Measurements from ENCODE around the gene PAK3.
A peak's percentile ranks its signal among the peaks of the same experiment; 100 is the strongest.

PAK3 gene

GRCh38 chrX:111131572-111131971 lies 35.6 kb downstream of the PAK3 start:
- no peak for TF ChIP-seq CTCF (IDR thresholded peaks at IDR 0.05)
- no peak overlapping the region for H3K4me3 ChIP-seq
- no peaks in the 10 kb centered on the region for H3K9me3 ChIP-seq
- H3K27ac ChIP-seq, result no peak overlapping the region
- DNase-seq, result no peak
- no peaks in the 10 kb centered on the region for H3K4me1 ChIP-seq
- no peaks in the 10 kb centered on the region for H3K36me3 ChIP-seq
- no peaks in the 10 kb centered on the region for H3K27me3 ChIP-seq
- intact Hi-C loops (cut with DNase I; ENCODE audit: low total_unique reads), result no loop called here

- no peak for DNase-seq
- H3K9me3 ChIP-seq, result no peaks in the 10 kb centered on the region
- intact Hi-C loops (cut with DNase I; ENCODE audit: low total_unique reads), result no loop called here
- no peak for TF ChIP-seq CTCF (IDR thresholded peaks at IDR 0.05)
- no peaks in the 10 kb centered on the region for H3K27me3 ChIP-seq
- no peak overlapping the region for H3K27ac ChIP-seq
- no peaks in the 10 kb centered on the region for H3K4me1 ChIP-seq
- no peaks in the 10 kb centered on the region for H3K36me3 ChIP-seq
- H3K4me3 ChIP-seq, result no peak overlapping the region
These were observed 37.4 kb downstream of the PAK3 start for GRCh38 chrX:111133389-111133788.

GRCh38 chrX:111145878-111146277 lies 49.9 kb downstream of the PAK3 start:
- DNase-seq, result no peak
- intact Hi-C loops (cut with DNase I; ENCODE audit: low total_unique reads), result no loop called here
- peaks cover 0 to 14% (median 0%) of the 10 kb centered on the region in 3 donors for H3K36me3 ChIP-seq
- TF ChIP-seq CTCF (IDR thresholded peaks at IDR 0.05), result no peak
- H3K9me3 ChIP-seq, result no peaks in the 10 kb centered on the region
- H3K27ac ChIP-seq, result no peak overlapping the region
- H3K4me1 ChIP-seq, result no peaks in the 10 kb centered on the region
- no peak overlapping the region for H3K4me3 ChIP-seq
- no peaks in the 10 kb centered on the region for H3K27me3 ChIP-seq

GRCh38 chrX:111151764-111152163 lies 55.8 kb downstream of the PAK3 start:
- H3K4me3 ChIP-seq, result no peak overlapping the region
- no peak for TF ChIP-seq CTCF (IDR thresholded peaks at IDR 0.05)
- no peaks in the 10 kb centered on the region for H3K27me3 ChIP-seq
- no peak for DNase-seq
- intact Hi-C loops (cut with DNase I; ENCODE audit: low total_unique reads), result no loop called here
- H3K9me3 ChIP-seq, result no peaks in the 10 kb centered on the region
- H3K27ac ChIP-seq, result no peak overlapping the region
- no peaks in the 10 kb centered on the region for H3K4me1 ChIP-seq
- H3K36me3 ChIP-seq, result peaks cover 0 to 14% (median 0%) of the 10 kb centered on the region in 3 donors

DNA sequence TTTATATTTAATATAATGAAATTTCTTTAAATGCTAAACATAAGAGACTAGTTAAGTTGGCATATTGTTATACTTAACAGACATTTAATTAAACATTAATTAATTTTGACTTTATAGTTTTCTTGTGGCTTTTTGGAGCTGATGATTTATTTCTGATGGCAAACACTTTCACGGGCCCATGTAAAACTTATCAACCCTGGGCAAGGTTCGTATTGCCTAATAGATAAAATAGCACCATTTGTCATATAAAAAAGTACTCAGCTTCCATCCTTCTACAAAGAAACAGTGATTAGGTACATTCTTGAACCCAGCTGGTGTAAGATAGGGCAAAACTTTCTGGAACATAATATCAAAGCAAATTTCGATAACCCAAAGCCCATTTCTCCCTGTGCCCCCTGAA lies 63.2 kb downstream of the PAK3 start:
- H3K9me3 ChIP-seq, result peaks cover 0 to 5% (median 0%) of the 10 kb centered on the region in 3 donors
- no peak overlapping the region for H3K4me3 ChIP-seq
- intact Hi-C loops (cut with DNase I; ENCODE audit: low total_unique reads), result no loop called here
- no peaks in the 10 kb centered on the region for H3K27me3 ChIP-seq
- no peak for TF ChIP-seq CTCF (IDR thresholded peaks at IDR 0.05)
- no peaks in the 10 kb centered on the region for H3K4me1 ChIP-seq
- no peaks in the 10 kb centered on the region for H3K36me3 ChIP-seq
- no peak overlapping the region for H3K27ac ChIP-seq
- no peak for DNase-seq

DNA sequence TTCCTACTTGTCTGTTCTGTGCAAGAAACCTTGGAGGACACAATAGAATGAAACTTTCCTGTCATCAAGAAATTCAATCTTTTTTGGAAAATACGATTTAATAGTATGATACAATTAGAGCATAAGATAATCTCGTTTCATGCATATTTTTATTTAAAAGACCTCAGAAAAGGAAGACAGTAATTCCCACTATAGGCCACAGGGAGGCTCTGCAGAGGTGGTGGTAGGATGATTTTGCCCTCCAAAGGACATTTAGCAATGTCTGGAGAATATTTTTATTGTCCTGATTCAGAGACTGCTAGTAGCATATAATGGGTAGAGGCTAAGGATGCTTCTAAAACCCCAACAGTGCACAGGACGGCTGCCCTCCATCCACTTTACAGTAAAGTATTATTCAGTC lies 68.7 kb downstream of the PAK3 start:
- Histone ChIP-seq H3K27ac (no peak overlapping the region), H3K9me3 (peaks cover 0 to 5% (median 0%) of the 10 kb centered on the region in 3 donors), H3K27me3 (no peaks in the 10 kb centered on the region), H3K4me3 (no peak overlapping the region), H3K4me1 (no peaks in the 10 kb centered on the region), H3K36me3 (no peaks in the 10 kb centered on the region)
- DNase-seq, result no peak
- intact Hi-C loops (cut with DNase I; ENCODE audit: low total_unique reads), result no loop called here
- peak; percentile 26 to 34 for TF ChIP-seq CTCF (IDR thresholded peaks at IDR 0.05)
